HAP-1 (cell line): ENCODE results near the gene STN1.

Experiments used
- DNase-seq, 2 experiments: peaks; one replicate each; pipeline ENCODE4 v3.0.0-alpha.2; 2016 to 2020; ENCODE audit warnings: low spot score in 2 of 2
- H3K27me3 ChIP-seq: fragments of 250-450 bp; sonication (Bioruptor Pico); 2 replicates; pipeline ENCODE4 v1.5.1; 2020; ENCODE audit warnings: low read depth, mild to moderate bottlenecking, moderate library complexity
- H3K36me3 ChIP-seq: fragments of 250-450 bp; sonication (Bioruptor Pico); replicated peaks from 2 replicates; pipeline ENCODE4 v1.5.1; 2020; ENCODE audit warnings: mild to moderate bottlenecking
- H3K4me1 ChIP-seq: fragments of 250-450 bp; sonication (Bioruptor Pico); 2 replicates; pipeline ENCODE4 v1.5.1; 2020; ENCODE audit warnings: mild to moderate bottlenecking
- H3K4me3 ChIP-seq: fragments of 250-450 bp; sonication (Bioruptor Pico); 2 replicates; pipeline ENCODE4 v1.5.1; 2020; ENCODE audit warnings: mild to moderate bottlenecking, moderate library complexity
- H3K9me3 ChIP-seq: fragments of 250-450 bp; sonication (Bioruptor Pico); 2 replicates; pipeline ENCODE4 v1.5.1; 2020; ENCODE audit warnings: mild to moderate bottlenecking, moderate library complexity
- in situ Hi-C: fragments of 300-500 bp; cut with MboI; formaldehyde crosslinking; loops from 3 replicates; pipeline ENCODE4 v1.14.3; 2020; ENCODE audit warnings: low sequenced_read_pairs, inconsistent platforms, mixed read lengths

Gene STN1

GRCh38 chr10:103939522-103939921 lies 21.5 kb upstream of the STN1 start:
- no peak for DNase-seq
- Histone ChIP-seq H3K4me3 (no peak overlapping the region), H3K36me3 (no peaks in the 10 kb centered on the region), H3K9me3 (no peaks in the 10 kb centered on the region), H3K27me3 (peaks cover 52% of the 10 kb centered on the region), H3K4me1 (no peaks in the 10 kb centered on the region)
- in situ Hi-C loops, result no loop called here

GRCh38 chr10:103936022-103936421 lies 18.0 kb upstream of the STN1 start:
- in situ Hi-C loops, result no loop called here
- no peak overlapping the region for H3K4me3 ChIP-seq

GRCh38 chr10:103934308-103934707 lies 16.3 kb upstream of the STN1 start:
- peaks cover 25% of the 10 kb centered on the region for H3K27me3 ChIP-seq
- no peak for DNase-seq
- no peaks in the 10 kb centered on the region for H3K36me3 ChIP-seq
- no peaks in the 10 kb centered on the region for H3K9me3 ChIP-seq
- in situ Hi-C loops, result no loop called here
- H3K4me1 ChIP-seq, result peaks cover 4% of the 10 kb centered on the region
- no peak overlapping the region for H3K4me3 ChIP-seq

More at GRCh38 chr10:103936022-103936421, 18.0 kb upstream of the STN1 start:
- no peaks in the 10 kb centered on the region for H3K9me3 ChIP-seq
- DNase-seq, result no peak
- no peaks in the 10 kb centered on the region for H3K4me1 ChIP-seq
- H3K27me3 ChIP-seq, result peaks cover 31% of the 10 kb centered on the region
- H3K36me3 ChIP-seq, result no peaks in the 10 kb centered on the region

GRCh38 chr10:103933557-103934121 lies 15.7 kb upstream of the STN1 start:
- in situ Hi-C loops, result no loop called here
- peaks cover 11% of the 10 kb centered on the region for H3K4me1 ChIP-seq
- no peak for DNase-seq
- peaks cover 18% of the 10 kb centered on the region for H3K27me3 ChIP-seq
- no peaks in the 10 kb centered on the region for H3K36me3 ChIP-seq
- no peak overlapping the region for H3K4me3 ChIP-seq
- no peaks in the 10 kb centered on the region for H3K9me3 ChIP-seq

- Histone ChIP-seq H3K4me3 (no peak overlapping the region), H3K9me3 (no peaks in the 10 kb centered on the region), H3K36me3 (no peaks in the 10 kb centered on the region), H3K27me3 (peaks cover 14% of the 10 kb centered on the region), H3K4me1 (peaks cover 12% of the 10 kb centered on the region)
- in situ Hi-C loops, result no loop called here
- DNase-seq, result no peak
Measured at GRCh38 chr10:103932971-103933370, 15.0 kb upstream of the STN1 start.

- H3K4me3 ChIP-seq, result no peak overlapping the region
- H3K4me1 ChIP-seq, result peaks cover 12% of the 10 kb centered on the region
- H3K36me3 ChIP-seq, result no peaks in the 10 kb centered on the region
- peaks cover 10% of the 10 kb centered on the region for H3K27me3 ChIP-seq
- no peak for DNase-seq
- in situ Hi-C loops, result no loop called here
- H3K9me3 ChIP-seq, result no peaks in the 10 kb centered on the region
Measured at GRCh38 chr10:103932271-103932670, 14.3 kb upstream of the STN1 start.

- in situ Hi-C loops, result no loop called here
- Histone ChIP-seq H3K4me1 (peaks cover 12% of the 10 kb centered on the region), H3K27me3 (peaks cover 10% of the 10 kb centered on the region), H3K9me3 (no peaks in the 10 kb centered on the region), H3K4me3 (no peak overlapping the region), H3K36me3 (no peaks in the 10 kb centered on the region)
- DNase-seq, result no peak
Measured at GRCh38 chr10:103931603-103932002, 13.6 kb upstream of the STN1 start.

GRCh38 chr10:103930881-103931280 lies 12.9 kb upstream of the STN1 start:
- DNase-seq, result no peak
- H3K27me3 ChIP-seq, result peaks cover 6% of the 10 kb centered on the region
- peaks cover 12% of the 10 kb centered on the region for H3K4me1 ChIP-seq
- in situ Hi-C loops, result no loop called here
- H3K36me3 ChIP-seq, result no peaks in the 10 kb centered on the region
- H3K9me3 ChIP-seq, result no peaks in the 10 kb centered on the region
- no peak overlapping the region for H3K4me3 ChIP-seq

- no peak for DNase-seq
- Histone ChIP-seq H3K36me3 (no peaks in the 10 kb centered on the region), H3K27me3 (peaks cover 2% of the 10 kb centered on the region), H3K9me3 (no peaks in the 10 kb centered on the region), H3K4me3 (no peak overlapping the region), H3K4me1 (peaks cover 12% of the 10 kb centered on the region)
- in situ Hi-C loops, result no loop called here
Measured at GRCh38 chr10:103930449-103930848, 12.5 kb upstream of the STN1 start.

GRCh38 chr10:103929381-103929921 lies 11.5 kb upstream of the STN1 start:
- H3K9me3 ChIP-seq, result no peaks in the 10 kb centered on the region
- no peak overlapping the region for H3K4me3 ChIP-seq
- no peaks in the 10 kb centered on the region; the same call in 1 of the 2 replicates for H3K27me3 ChIP-seq
- peaks cover 12% of the 10 kb centered on the region for H3K4me1 ChIP-seq
- in situ Hi-C loops, result no loop called here
- no peaks in the 10 kb centered on the region for H3K36me3 ChIP-seq
- DNase-seq, result no peak

GRCh38 chr10:103928784-103929183 lies 10.8 kb upstream of the STN1 start:
- no peak for DNase-seq
- in situ Hi-C loops, result no loop called here
- Histone ChIP-seq H3K36me3 (no peaks in the 10 kb centered on the region), H3K4me3 (no peak overlapping the region), H3K9me3 (no peaks in the 10 kb centered on the region), H3K27me3 (no peaks in the 10 kb centered on the region; the same call in 1 of the 2 replicates), H3K4me1 (peaks cover 12% of the 10 kb centered on the region)

- in situ Hi-C loops, result no loop called here
- H3K4me1 ChIP-seq, result peaks cover 12% of the 10 kb centered on the region
- H3K4me3 ChIP-seq, result no peak overlapping the region
- no peaks in the 10 kb centered on the region; the same call in 1 of the 2 replicates for H3K27me3 ChIP-seq
- H3K36me3 ChIP-seq, result no peaks in the 10 kb centered on the region
- H3K9me3 ChIP-seq, result no peaks in the 10 kb centered on the region
- no peak for DNase-seq
Measured at GRCh38 chr10:103926722-103927319, 8.8 kb upstream of the STN1 start.

GRCh38 chr10:103925591-103925990 lies 7.6 kb upstream of the STN1 start:
- Histone ChIP-seq H3K4me3 (no peak overlapping the region), H3K27me3 (no peaks in the 10 kb centered on the region; the same call in 1 of the 2 replicates), H3K4me1 (peaks cover 12% of the 10 kb centered on the region), H3K9me3 (no peaks in the 10 kb centered on the region), H3K36me3 (no peaks in the 10 kb centered on the region)
- in situ Hi-C loops, result no loop called here
- no peak for DNase-seq

- Histone ChIP-seq H3K9me3 (no peaks in the 10 kb centered on the region), H3K4me1 (peaks cover 4% of the 10 kb centered on the region), H3K36me3 (no peaks in the 10 kb centered on the region), H3K27me3 (no peaks in the 10 kb centered on the region; the same call in 1 of the 2 replicates), H3K4me3 (no peak overlapping the region)
- DNase-seq, result no peak
- in situ Hi-C loops, result no loop called here
Measured at GRCh38 chr10:103923502-103923901, 5.5 kb upstream of the STN1 start.
